Activated naive CD4-positive, alpha-beta T cell treated with Interleukin-2 at 50 U/mL for 16 hours (primary cell): Measurements from ENCODE around the gene GPC3.
"Not testable (repeated sequence)": the region's sequence is repeated elsewhere in the genome, so short reads cannot be mapped to it uniquely, and the experiment has no call there.

Experiments used
- DNase-seq: peaks from one replicate; pipeline ENCODE4 v3.0.0-alpha.2; 2020

GPC3 gene

DNA sequence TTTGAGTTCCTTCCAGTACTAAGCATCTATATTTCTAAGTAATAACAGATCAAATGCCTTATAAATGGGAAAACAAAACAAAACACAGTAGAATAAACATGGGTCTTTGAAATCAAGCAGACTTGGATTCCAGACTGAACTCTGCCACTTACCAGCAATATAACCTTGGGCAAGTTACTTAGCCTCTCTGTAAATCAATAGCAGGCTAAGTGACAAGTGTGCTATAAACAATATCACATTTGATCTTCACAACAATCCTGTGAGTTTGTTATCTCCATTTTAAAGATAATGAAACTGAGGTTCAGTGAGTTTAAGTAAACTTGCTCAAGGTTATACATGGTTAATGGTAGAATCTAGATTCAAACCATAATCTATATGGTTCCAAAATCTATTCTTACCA, 165.8 kb downstream of the GPC3 start:
- DNase-seq: no peak

DNA sequence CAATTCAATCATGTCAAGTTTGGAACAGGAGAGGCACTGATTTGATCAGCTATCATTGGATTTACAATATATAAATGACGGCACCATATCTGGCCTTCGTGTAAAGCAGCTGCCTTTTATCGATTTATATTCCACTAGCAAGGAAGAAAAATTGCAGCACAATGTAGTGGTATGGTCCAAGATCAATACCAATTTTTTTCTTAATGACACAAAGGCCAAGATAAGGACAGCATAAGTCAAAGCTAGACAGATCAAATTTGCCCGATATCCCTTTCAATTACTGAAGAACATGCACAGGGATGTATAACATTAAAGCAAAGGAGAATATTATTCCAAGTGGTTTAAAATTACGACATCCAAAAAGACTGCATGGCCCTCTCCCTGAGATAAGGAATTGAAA, 167.4 kb downstream of the GPC3 start:
- DNase-seq: no peak

DNA sequence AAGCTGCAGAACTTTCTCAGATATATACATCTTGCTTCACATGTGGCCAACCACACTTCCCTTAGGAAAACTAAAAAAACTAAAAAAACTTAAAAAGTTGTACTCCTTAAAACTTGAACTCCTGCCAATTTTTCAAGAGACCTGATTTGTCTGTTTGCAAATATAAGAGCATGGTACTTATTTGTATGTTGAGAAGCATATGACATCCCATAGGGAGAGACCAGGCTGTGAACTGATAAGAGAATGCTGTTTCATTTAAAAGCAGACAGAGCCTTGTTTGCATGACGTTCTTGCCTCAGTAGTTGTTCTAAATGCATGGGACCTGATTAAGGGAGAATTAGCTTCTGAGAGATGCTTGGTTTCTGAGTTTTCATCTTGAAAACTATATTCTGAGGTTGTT, 169.9 kb downstream of the GPC3 start:
- no peak for DNase-seq

DNA sequence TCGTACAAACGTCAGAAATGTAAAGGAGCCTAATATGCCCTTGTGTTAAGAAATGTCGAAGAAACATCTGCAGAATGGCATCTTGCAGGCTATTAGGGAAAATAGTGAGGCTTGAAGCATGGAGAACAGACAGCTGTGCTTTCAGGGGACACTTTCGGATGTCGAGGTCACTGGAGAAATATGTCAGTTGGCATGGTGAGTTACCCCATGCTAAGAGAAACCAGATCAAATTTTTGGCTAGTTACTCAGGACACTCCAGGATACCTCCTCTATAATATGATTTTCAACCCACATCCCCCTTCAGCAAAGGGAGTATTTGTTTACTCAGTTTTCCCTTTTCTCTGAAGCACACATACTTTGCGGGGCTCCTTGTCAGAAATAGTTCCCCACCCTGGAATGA, 171.4 kb downstream of the GPC3 start:
- DNase-seq: no peak

DNA sequence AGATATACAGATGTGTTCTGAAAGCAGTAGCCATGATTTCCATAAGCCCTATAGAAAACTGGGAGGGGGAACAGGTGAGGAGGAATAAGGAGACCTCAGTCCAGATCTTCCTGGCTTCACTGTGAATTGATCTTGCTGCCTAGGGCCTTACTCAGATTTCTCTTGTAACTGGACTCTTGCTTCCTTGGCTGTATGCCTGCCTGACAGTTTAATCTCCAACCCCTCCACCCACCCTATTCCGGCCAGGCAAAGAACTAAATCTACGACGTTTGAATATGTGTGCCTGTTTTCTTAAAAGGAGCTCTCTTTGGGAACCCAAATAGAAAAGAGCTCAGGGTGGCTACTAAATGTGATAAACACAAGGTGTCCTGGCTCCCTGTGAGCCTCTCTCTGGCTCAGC, 173.0 kb downstream of the GPC3 start:
- DNase-seq: no peak

DNA sequence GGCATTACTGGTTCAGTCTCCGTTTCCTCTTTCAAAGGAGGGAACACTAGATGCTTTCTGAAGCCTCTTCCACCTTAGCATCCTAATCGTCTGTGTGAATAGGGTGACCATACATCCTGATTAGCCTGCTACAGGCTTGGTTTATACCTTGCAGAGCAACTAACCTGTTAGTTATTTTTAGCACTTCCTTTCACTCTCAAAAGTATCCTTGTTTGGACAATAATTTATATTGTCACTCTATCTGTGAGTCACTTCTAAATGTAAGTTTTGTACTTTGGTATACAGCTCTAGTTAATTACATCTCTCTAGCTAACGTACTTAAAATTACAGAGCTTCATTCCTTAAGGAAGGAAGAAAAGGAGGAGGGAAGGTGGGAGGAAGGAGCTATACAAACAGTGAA, 174.5 kb downstream of the GPC3 start:
- no peak for DNase-seq

DNA sequence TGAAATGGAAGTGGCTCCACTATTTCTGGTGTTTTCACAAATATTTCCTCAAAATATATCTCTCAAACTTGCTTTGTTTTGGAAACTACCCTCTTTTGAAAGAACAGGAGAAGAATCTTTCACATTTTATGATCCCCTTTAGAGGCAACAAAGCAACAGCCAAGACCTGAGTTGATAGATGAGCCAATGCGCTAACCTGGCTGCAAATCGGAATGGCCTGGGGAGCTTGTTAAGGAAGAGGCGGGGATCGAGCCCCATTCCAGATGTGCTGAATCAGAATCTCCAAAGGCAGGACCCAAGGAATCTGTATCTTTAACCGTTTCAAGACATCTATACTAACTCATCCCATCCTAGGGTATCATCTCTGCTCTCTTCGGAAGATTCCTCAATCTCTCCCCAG, 181.3 kb downstream of the GPC3 start:
- no peak for DNase-seq

DNA sequence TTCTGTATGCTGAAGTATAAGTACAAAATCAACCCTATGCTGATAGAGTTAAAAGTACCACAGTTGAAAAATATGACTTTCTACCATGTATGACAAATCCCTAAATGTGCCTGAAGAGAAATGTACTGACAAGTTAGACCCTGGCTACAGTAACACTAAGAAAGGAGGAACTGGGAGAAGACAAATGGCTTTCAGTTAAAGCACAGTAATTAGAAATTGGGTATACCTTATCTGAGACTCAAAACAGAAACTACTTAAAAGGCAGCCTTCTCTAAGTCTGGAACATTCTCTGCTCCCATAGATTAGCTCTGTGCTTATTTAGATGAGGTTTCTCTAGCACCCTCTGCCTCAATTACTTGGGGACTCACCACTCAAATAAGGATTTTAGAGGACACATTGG, 189.1 kb downstream of the GPC3 start:
- DNase-seq: no peak

DNA sequence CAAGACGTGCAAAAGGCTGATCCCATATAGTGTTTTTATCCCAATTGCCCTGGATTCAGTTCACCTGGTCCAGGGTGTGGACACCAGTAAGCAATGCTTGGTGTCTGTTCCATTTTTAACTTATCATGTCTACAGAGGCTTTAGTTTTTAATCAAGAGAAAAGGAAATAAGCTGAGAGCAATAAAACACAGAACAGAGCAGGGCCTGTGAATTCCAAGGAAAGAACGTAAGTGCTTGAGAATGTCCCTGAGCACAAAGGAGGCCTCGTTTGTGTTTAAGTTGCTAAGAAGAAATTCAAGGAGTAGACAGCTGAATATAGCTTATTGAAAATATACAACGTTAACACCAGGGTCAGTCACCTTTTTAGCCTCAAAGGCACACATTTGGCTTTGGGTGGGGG, 191.3 kb downstream of the GPC3 start:
- DNase-seq: no peak

DNA sequence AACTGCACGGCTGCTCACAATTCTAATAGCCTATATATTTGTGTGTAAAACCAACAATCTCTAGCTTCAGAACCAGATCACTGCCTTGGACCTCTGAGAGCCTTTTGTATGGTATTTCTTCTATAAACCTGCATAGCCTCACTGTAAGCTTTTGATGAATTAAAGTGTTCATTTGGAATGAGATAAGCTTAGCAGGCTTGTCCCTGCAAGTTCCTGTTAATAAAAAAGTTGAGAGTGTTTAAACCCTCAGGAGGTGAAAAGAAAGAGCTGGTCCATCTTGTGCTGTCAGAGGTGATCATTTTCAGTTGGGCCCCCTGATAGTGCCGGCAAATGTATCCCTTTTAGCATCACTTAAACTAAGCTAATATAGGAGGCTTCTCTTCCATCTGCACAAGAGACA, 191.8 kb downstream of the GPC3 start:
- DNase-seq: no peak

DNA sequence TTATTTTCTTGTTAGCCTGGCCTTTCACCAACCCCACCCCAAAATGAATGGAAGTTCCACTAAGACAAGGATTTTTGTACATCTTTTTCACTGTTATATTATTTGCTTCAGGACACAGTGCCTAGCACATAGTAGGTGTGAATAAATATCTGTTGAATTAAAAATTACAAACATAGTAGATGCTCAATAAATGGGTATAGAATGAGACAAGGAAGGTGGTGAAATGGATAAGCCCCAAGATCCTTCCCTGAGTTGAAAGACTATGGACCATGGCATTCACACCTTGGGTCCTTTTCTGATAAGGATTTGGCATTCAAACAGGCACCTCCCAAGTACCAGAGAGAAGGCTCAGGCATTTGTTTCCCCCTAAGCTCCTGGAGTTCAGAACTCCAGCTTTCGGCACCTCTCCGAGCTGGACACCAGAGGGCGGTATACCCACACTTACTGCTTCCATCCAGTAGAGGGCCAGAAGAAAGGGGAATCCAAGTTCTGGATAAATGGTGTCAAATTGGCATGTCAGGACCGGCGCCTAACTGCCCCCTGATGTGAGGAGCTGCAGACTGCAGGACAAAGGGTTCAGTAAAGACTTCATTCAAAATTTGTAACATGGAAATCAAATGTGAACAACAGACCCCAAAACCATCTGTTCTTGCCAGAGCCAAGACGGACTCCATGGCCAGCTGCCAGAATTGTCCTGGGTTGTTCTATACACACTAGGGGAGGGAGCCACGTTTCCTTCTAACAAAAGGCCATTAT, 193.0 kb downstream of the GPC3 start:
- DNase-seq: peak; percentile 52

DNA sequence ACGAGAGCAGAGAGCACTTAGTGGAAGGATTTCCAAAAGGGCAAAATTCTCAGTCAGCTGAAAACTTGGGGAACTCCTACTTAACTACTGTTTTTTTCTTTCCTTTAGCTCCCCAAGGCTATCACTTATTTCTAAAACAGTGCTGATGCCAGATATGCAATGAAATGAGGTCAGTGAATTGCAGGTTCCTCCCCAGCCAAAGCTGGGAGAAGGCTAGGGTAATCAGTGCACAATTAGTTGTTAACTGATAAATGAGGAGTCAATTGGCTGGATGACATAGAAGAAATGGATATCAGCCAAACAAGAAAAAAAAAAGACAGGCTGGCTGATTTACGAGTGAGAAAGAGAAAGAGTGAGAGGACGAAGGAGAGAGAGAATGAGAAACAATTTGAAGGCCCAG, 195.6 kb downstream of the GPC3 start:
- DNase-seq: no peak

DNA sequence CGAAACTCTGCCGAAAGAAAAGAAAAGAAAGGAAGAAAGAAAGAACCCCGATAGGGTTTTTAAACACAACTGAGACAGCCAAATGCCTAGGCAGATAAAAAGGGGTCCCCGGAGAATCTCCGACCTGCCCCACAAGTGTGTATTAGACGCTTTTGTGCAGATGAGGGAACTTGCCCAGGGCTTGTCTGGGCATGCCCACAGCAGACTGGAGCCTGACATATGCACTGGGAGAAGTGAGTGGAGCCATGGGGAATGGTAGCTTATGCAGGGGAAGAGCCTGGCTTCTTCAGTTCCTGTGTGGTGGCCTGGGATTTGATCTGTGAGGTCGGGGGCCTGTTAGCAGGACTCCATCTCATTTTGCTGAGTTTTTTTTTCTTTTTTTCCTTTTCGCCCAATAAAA, 199.0 kb downstream of the GPC3 start:
- DNase-seq: no peak

DNA sequence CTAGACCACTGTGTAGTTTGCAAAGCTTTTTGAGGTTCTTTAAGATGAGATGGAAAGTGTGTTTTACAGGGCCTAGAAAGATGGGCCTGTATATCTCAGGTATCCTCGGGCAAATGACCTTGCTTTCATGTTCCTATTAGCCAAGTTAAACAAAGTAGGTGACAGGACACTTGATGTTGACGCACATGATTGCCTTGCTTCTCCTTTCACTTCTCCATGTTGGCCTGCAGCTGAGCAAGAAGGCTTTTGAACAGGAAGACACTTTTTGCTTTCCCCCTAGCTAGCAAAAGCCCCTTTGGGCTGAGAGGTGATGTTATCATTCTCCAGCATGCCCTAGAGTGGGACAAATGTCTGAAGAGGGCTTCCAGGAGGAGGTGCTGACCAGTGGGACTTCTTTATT, 202.1 kb downstream of the GPC3 start:
- no peak for DNase-seq

DNA sequence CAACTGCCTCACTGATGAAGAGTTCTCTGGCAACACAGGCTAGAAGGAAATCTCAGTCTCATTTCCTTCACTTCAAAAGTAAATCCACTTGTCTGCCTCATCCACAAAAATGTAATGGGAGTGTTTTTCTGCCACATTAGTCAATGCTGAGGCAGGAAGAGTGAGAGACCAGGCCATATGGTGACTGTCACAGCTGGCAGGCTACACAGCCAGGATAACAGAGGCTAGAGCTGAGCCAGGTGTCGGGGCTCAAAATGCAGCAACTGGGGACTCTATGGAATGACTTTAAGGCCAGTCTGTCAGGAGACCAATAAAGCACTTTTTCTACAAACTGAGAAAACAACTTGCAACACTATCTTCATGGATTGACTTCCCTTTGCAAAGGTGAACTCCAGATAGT, 204.2 kb downstream of the GPC3 start:
- no peak for DNase-seq

DNA sequence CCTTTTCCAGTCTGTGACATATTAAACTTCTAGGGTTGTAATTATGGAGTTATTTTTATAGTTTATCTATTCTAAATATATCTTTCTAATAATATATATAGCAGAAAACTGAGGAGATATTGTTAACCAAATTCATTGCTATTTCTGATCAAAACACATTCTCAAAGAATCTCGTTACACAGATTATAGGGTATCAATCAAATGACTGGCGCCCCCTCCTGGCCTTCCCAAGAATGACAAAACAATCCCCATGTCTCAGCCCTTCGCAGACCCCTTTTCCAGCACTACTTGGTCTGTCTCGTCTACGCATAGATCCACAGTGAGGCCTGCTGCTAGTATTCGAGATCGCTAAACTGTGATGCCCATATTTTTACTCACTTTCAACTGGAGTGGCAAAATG, 209.3 kb downstream of the GPC3 start:
- DNase-seq: peak; percentile 10

DNA sequence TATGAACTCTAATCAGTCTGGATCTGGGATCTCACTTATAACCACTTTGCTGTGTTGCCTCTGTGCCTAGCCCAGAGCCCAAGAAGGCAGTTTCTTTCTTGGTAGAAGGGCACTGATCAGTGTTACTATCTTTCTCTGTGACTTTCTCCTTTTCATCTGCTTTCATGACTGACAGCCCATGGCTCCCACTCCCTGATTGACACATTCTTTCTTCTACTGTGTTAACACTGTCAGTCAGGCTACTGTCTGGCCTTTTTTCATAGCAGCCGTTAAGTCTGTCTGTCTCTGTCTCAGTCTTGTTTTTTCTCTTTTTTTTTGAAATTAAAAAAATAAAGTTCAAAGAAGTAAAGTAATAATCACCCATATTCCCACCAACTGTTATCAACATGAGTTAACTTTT, 210.6 kb downstream of the GPC3 start:
- DNase-seq: no peak

DNA sequence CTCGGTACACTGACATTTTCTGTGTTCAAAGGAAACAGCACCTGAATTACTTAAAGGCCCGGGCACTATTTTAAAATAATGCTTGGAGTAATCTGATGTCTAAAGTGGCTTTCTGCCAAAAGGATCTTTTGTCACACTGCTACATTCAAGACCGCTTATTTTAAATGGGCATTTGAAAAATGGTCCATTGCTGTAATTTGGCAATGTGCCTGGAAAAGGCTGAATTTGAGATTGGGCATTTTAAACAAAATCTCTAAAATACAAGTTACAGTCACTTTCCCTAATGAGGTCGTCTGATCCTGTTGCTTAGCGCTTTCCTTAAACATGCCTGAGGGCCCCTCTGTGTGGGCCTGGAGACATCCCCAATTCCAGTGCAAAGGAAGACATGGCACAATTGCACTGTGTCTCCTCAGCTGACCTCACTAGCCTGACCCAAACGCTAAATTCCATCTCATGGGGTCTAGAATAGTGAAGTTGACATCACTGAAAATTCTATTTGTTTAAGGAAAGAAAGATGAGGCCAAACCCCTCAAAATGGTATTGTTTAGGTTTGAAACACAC, 214.2 kb downstream of the GPC3 start:
- no peak for DNase-seq

DNA sequence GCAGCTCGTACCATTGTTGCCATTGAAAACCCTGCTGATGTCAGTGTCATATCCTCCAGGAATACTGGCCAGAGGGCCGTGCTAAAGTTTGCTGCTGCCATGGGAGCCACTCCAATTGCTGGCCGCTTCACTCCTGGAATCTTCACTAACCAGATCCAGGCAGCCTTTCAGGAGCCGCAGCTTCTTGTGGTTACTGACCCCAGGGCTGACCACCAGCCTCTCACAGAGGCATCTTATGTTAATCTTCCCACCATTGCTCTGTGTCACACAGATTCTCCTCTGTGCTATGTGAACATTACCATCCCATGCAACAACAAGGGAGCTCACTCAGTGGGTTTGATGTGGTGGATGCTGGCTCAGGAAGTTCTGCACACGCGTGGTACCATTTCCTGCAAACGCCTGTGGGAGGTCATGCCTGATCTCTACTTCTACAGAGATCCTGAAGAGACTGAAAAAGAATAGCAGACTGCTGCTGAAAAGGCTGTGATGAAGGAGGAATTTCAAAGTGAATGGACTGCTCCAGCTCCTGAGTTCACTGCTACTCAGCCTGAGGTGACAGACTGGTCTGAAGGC, 222.3 kb downstream of the GPC3 start:
- DNase-seq: not testable (repeated sequence)

DNA sequence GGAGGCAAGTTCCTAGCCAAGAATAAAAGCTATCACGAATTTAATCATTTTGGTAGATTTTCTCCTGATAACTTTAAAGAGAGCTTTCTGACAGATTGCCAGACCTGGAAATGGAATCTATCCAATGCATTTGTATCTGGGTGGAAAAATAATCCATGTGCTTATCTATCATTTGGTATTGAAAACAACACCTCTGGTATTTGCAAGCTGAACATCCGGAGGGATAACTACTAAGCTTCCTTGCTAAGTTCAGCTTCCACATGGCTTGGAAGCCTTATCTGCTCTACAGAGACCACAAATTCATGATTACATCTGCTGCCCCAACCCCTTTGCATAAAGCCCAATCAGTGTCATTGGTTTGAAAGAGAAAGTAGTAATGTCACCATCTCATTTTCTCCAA, 230.7 kb downstream of the GPC3 start:
- no peak for DNase-seq

DNA sequence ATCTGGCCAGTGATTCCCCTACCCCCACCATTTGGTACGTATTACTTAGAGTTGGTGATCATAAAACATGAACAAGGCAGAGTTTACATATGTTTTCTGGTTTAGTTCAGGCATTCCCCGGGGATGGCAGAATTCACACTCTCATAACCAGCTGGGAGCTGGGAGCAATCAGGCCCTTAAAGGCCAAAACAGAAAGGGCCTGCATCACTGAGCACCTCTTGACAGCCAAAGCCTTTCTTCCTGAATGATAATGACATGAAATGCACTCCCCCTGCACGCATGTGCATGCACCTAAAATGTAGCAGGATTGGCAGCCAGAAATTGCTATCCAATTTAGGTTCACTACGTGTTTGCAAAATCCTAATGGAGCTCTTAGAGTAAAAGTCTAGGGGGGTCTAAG, 235.4 kb downstream of the GPC3 start:
- DNase-seq: no peak

DNA sequence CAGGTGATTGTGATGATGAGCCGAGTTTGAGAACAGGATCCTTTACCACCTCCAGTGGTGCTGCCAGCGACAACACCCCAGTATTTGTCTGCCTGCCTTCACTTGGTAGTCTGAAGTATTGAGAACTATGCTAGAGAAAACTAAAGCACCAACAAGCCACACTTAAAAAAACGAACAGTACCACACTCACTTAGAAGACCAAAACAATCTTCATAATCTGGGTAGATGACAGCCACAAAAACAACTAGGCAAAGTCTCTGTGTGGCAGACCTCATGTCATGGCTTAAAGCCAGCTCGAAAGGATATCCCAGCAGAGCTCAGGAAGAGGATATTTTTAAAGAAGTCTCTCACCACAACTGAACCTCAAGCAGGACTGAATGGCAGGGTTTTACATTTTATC, 236.0 kb downstream of the GPC3 start:
- DNase-seq: no peak

DNA sequence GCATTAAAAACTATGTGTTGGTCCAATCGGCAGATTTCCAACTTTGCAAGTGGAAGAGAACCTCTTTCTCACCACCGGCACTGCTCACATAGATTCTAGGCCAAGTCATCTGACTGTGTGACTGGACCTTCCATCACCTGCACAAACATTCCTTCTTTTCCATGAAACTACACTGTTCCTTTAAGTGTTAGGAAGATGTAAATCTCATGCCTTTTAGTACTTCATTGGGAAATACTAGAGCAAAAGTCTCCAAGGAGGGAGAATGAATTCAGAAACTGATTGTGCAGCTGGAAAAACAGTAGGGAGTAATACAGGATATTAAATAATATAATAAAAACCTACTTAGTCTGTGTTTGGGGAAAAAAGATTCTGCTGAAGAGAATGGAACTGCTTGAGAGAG, 238.2 kb downstream of the GPC3 start:
- DNase-seq: no peak

DNA sequence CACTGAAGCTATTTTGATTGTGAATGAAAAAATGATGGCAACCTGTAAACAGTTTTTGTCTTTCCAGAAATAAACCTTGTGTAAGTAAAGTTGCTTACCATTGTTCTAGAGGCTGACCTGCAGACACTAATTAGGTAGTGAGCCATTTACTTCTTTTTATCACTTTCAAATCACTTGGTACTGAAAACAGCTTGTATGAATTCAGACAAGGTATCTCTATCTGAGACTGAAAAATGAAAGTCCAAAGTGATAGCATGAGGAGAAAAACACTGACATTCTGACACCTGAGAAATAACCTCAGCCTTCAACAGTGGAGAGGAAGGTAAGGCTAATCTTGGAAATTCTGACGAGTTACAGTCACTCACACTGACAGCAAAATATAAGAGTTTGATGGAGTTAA, 238.8 kb downstream of the GPC3 start:
- no peak for DNase-seq

DNA sequence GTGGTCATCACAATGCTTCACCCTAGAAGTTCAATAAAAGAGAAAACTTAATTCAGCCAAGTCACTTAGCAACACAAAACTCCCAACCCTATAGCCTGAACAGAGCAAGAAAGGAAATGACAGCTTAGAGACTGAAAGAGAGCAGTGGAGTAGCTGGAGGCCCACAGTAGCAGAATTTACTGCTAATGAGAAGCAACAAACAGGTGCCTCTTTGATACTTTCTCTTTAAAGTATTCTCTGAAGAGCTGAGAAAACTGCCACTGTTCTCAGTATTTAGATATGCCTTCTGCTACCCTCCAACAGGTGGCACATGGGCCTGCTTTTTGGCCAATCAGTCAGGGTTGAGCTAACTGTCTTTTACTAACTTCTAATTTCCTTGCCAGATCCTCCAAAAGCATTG, 240.0 kb downstream of the GPC3 start:
- no peak for DNase-seq
